ENCODE measurements around the gene MCF2L. TPM values are rescaled to one million over a fixed set of nuclear protein-coding genes. Genes with fewer than 3 reads are reported as not detected.

MCF2L gene, protein sequence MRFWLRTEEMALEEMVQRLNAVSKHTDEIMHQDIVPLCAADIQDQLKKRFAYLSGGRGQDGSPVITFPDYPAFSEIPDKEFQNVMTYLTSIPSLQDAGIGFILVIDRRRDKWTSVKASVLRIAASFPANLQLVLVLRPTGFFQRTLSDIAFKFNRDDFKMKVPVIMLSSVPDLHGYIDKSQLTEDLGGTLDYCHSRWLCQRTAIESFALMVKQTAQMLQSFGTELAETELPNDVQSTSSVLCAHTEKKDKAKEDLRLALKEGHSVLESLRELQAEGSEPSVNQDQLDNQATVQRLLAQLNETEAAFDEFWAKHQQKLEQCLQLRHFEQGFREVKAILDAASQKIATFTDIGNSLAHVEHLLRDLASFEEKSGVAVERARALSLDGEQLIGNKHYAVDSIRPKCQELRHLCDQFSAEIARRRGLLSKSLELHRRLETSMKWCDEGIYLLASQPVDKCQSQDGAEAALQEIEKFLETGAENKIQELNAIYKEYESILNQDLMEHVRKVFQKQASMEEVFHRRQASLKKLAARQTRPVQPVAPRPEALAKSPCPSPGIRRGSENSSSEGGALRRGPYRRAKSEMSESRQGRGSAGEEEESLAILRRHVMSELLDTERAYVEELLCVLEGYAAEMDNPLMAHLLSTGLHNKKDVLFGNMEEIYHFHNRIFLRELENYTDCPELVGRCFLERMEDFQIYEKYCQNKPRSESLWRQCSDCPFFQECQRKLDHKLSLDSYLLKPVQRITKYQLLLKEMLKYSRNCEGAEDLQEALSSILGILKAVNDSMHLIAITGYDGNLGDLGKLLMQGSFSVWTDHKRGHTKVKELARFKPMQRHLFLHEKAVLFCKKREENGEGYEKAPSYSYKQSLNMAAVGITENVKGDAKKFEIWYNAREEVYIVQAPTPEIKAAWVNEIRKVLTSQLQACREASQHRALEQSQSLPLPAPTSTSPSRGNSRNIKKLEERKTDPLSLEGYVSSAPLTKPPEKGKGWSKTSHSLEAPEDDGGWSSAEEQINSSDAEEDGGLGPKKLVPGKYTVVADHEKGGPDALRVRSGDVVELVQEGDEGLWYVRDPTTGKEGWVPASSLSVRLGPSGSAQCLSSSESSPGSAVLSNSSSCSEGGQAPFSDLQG
- 0.92 and 0.99 TPM in 2 replicates for polyA plus RNA-seq (2011; rRNA removed)
- polyA plus RNA-seq (2012; cell fraction: cytosol; rRNA removed) = 0.37 and 0.45 TPM in 2 replicates
- 0.93 and 1.3 TPM in 2 replicates for polyA plus RNA-seq (2012; cell fraction: nucleus; rRNA removed)
- polyA plus RNA-seq (2017; fragmentation: RNase III; extraction: RNeasy Plus Mini Kit Qiagen cat#74134 plus additional on column Dnase treatment) = 0.16 to 0.37 TPM (median 0.36 TPM) in 3 replicates
- polyA minus RNA-seq (2011; rRNA and poly(A)+ RNA removed) = 0.50 and 0.88 TPM in 2 replicates

DNA sequence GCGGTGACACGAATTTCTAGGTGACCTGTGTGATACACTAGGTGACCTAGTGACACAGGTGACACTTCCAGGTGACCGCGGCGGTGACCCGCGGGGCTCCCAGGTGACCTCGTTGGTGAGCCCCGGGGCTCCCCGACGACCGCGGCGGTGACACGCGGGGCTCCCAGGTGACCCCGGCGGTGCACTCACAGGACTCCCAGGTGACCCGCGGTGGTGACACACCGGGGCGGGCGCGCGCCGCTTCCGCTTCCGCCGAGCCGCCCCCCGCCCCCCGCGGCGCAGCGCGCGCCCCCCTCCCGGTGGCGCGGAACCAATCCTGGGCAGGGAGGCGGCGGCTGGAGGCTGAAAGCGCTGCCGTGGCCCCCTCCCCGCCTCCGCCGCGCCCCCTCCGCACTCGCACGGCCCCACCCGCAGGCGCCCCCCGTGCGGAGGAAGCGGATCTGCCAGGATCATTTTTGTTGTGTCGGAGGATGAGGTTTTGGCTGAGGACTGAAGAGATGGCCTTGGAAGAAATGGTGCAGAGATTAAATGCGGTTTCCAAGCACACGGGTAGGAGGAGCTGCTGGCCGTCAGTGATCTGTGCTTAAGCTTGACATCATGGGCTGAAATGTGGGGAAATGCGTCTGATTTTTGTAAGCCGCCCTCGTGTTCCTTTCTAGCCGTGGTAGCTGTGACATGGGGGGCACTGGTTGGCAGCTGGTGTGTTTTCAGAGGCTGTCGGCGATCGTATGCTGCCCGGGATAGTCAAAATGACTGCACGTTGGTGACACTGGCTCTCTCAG, at the start of gene MCF2L:
MCF2L (plus strand) TSS at position 305 of the 782 bp plus-strand sequence; CDS start at position 471, 166 bp downstream.
- 22% methylated on average over 13 of the region's 69 CpGs for WGBS (ENCODE audit: missing lambda C conversion rate)
- H3K4me1 ChIP-seq = no peaks in the 10 kb centered on the region
- DNase-seq (ENCODE audit: low read depth in 1 of 2, low spot score in 1 of 2) (peak; percentile 16 to 27), ATAC-seq (peak; percentile 62 to 64; a peak in 4 of 6 replicates), FAIRE-seq (no peak)
- peak within 1 kb of the TSS; percentile 95 for H3K4me2 ChIP-seq
- peak within 1 kb of the TSS; percentile 51 for H3K4me3 ChIP-seq
- CTCF ChIA-PET = interaction anchor here (1.0 to 2.4 kb wide), 3 partner anchors 17 to 60 kb away, joined by 3 to 9 read pairs (median 4); no protein-coding TSS in a partner anchor
- POLR2A ChIA-PET = no interaction called here
- H3K27ac ChIP-seq = peak within 1 kb of the TSS in 1 of 2 experiments; percentile 47; a peak in 2 of 6 replicates
- TF ChIP-seq, protein P1, sequence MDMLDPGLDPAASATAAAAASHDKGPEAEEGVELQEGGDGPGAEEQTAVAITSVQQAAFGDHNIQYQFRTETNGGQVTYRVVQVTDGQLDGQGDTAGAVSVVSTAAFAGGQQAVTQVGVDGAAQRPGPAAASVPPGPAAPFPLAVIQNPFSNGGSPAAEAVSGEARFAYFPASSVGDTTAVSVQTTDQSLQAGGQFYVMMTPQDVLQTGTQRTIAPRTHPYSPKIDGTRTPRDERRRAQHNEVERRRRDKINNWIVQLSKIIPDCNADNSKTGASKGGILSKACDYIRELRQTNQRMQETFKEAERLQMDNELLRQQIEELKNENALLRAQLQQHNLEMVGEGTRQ (IDR thresholded peaks at IDR 0.05) = no peak
- no peaks in the 10 kb centered on the region for H3K9me3 ChIP-seq

DNA sequence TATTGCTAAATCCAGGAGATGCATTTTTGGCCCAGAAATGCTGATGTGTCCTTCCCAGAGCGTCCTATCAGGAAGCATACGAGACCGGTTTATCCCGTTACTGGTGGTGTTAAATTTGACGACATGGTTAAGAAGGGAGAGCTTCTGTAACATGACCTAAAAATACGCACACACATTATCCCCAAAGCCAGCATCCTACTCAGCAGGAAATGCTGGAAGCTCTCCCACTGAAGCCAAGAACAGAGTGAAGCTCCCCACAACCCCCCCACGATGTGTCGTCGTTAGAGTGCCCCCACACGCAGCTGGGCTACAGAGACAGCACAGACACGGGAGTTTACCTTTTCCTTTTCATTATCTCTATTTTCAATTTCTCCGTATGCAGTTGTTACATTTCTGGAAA, 45.1 kb upstream of the MCF2L start:
- Histone ChIP-seq H3K4me2 (no peak overlapping the region), H3K4me3 (no peak overlapping the region), H3K4me1 (no peaks in the 10 kb centered on the region), H3K27ac (no peak overlapping the region), H3K9me3 (no peaks in the 10 kb centered on the region)
- WGBS (ENCODE audit: missing lambda C conversion rate) = 79% methylated on average over 12 of the region's 12 CpGs
- CTCF ChIA-PET = interaction anchor here (1.6 to 1.8 kb wide), 2 partner anchors 20 to 49 kb away, joined by 4 read pairs; no protein-coding TSS in a partner anchor
- FAIRE-seq (no peak), ATAC-seq (no peak), DNase-seq (ENCODE audit: low read depth in 1 of 2, low spot score in 1 of 2) (no peak)
- POLR2A ChIA-PET = no interaction called here
- TF ChIP-seq, protein P2, sequence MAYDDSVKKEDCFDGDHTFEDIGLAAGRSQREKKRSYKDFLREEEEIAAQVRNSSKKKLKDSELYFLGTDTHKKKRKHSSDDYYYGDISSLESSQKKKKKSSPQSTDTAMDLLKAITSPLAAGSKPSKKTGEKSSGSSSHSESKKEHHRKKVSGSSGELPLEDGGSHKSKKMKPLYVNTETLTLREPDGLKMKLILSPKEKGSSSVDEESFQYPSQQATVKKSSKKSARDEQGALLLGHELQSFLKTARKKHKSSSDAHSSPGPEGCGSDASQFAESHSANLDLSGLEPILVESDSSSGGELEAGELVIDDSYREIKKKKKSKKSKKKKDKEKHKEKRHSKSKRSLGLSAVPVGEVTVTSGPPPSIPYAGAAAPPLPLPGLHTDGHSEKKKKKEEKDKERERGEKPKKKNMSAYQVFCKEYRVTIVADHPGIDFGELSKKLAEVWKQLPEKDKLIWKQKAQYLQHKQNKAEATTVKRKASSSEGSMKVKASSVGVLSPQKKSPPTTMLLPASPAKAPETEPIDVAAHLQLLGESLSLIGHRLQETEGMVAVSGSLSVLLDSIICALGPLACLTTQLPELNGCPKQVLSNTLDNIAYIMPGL (CRISPR knock-in tag; IDR thresholded peaks at IDR 0.05; ENCODE audit: borderline replicate concordance) = no peak
- TF ChIP-seq CBX8 (IDR thresholded peaks at IDR 0.05) = no peak
- TF ChIP-seq BHLHE40 (IDR thresholded peaks at IDR 0.05; ENCODE audit: low read depth, low read length) = no peak
- no peak for TF ChIP-seq EHF (CRISPR knock-in tag; IDR thresholded peaks at IDR 0.05)
- TF ChIP-seq, protein P3, sequence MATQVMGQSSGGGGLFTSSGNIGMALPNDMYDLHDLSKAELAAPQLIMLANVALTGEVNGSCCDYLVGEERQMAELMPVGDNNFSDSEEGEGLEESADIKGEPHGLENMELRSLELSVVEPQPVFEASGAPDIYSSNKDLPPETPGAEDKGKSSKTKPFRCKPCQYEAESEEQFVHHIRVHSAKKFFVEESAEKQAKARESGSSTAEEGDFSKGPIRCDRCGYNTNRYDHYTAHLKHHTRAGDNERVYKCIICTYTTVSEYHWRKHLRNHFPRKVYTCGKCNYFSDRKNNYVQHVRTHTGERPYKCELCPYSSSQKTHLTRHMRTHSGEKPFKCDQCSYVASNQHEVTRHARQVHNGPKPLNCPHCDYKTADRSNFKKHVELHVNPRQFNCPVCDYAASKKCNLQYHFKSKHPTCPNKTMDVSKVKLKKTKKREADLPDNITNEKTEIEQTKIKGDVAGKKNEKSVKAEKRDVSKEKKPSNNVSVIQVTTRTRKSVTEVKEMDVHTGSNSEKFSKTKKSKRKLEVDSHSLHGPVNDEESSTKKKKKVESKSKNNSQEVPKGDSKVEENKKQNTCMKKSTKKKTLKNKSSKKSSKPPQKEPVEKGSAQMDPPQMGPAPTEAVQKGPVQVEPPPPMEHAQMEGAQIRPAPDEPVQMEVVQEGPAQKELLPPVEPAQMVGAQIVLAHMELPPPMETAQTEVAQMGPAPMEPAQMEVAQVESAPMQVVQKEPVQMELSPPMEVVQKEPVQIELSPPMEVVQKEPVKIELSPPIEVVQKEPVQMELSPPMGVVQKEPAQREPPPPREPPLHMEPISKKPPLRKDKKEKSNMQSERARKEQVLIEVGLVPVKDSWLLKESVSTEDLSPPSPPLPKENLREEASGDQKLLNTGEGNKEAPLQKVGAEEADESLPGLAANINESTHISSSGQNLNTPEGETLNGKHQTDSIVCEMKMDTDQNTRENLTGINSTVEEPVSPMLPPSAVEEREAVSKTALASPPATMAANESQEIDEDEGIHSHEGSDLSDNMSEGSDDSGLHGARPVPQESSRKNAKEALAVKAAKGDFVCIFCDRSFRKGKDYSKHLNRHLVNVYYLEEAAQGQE (IDR thresholded peaks at IDR 0.05) = no peak
- no peak for TF ChIP-seq ZFP36 (IDR thresholded peaks at IDR 0.05; ENCODE audit: borderline replicate concordance, partially characterized antibody)

DNA sequence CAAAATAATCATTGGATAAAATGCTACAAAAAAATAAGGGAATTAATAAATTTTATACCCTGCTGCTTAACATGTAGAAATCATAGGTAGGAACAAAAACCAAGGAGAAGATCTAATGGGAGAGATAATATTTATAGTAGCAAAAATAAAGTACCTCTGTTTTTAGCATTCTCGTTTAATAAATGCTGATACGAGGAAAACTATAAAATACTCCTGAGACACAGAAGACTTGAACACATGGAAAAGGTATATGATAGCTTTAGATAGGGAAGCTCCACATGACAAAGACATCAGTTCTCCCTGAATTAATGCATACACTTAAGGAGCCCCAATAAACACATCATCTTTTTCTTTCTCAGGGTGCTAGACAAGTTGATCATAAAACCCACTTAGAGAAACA, 44.6 kb upstream of the MCF2L start:
- Histone ChIP-seq H3K27ac (no peak overlapping the region), H3K4me2 (no peak overlapping the region), H3K9me3 (no peaks in the 10 kb centered on the region), H3K4me3 (no peak overlapping the region), H3K4me1 (no peaks in the 10 kb centered on the region)
- ChIA-PET CTCF (interaction anchor here (1.6 to 1.8 kb wide), 2 partner anchors 20 to 49 kb away, joined by 4 read pairs; no protein-coding TSS in a partner anchor), POLR2A (no interaction called here)
- DNase-seq (ENCODE audit: low read depth in 1 of 2, low spot score in 1 of 2) (no peak), ATAC-seq (no peak), FAIRE-seq (no peak)
- 78% methylated on average over 2 of the region's 2 CpGs for whole genome bisulfite sequencing (ENCODE audit: missing lambda C conversion rate)
- TF ChIP-seq MAFK (IDR thresholded peaks at IDR 0.05; ENCODE audit: partially characterized antibody) = peak; percentile 25
- TF ChIP-seq EHMT2 (IDR thresholded peaks at IDR 0.05; ENCODE audit: low read depth) = no peak
- TF ChIP-seq FOSL2 (IDR thresholded peaks at IDR 0.05) = no peak
- no peak for TF ChIP-seq FOSL2 (CRISPR knock-in tag; IDR thresholded peaks at IDR 0.05)

All from A549 (cell line).